ENCODE measurements around the gene ADAMTS8. TPM values are rescaled to one million over a fixed set of nuclear protein-coding genes. Genes with fewer than 3 reads are reported as not detected.
A peak's percentile ranks its signal among the peaks of the same experiment; 100 is the strongest.

ADAMTS8 gene
- total RNA-seq, 1 experiment from 2014 or later, result not detected

GRCh38 chr11:130370845-130371590 is 57.4 kb downstream of the ADAMTS8 start:
- H3F3A ChIP-seq (ENCODE audit: low read length, unreplicated experiment), result no peaks in the 10 kb centered on the region
- no peaks in the 10 kb centered on the region for H3K4me1 ChIP-seq (ENCODE audit: insufficient read depth, low read length)
- no peak for TF ChIP-seq EZH2phosphoT487 (IDR thresholded peaks at IDR 0.05; ENCODE audit: borderline replicate concordance, low read length)
- peak; percentile 58 for TF ChIP-seq CTCF (conservative IDR thresholded peaks at IDR 0.05; ENCODE audit: low read depth, low read length)
- no peak for TF ChIP-seq EZH2 (IDR thresholded peaks at IDR 0.05; ENCODE audit: low read length, unreplicated experiment)
- ChIA-PET CTCF (interaction anchor here (0.6 to 0.8 kb wide), 3 partner anchors 158 to 239 kb away, joined by 3 read pairs; no protein-coding TSS in a partner anchor), POLR2A (ENCODE audit: unreplicated experiment) (interaction anchor here (0.5 kb wide), 1 partner anchor 60 kb away, joined by 3 read pairs; no protein-coding TSS in a partner anchor)
- peaks cover 34% of the 10 kb centered on the region for H3K27me3 ChIP-seq (ENCODE audit: low read length)
- DNase-seq (peak; percentile 39), ATAC-seq (peak; percentile 51)
- H3K9ac ChIP-seq (ENCODE audit: low read length), result no peak overlapping the region
- no peaks in the 10 kb centered on the region for H3K9me2 ChIP-seq (replicated peaks; ENCODE audit: low read length)
- no peak overlapping the region for H3K27ac ChIP-seq (ENCODE audit: low read length)
- H4K20me1 ChIP-seq (ENCODE audit: low read length), result no peaks in the 10 kb centered on the region
- intact Hi-C loops (cut with micrococcal nuclease), result loop anchor here (1.0 kb wide), 1 partner anchor 158 kb away; no protein-coding TSS in a partner anchor
- no peak overlapping the region for H2AFZ ChIP-seq (ENCODE audit: low read length)
- BruUV-seq (replicated peaks), result no TSS peak
- no peaks in the 10 kb centered on the region for H3K36me3 ChIP-seq (ENCODE audit: low read depth, low read length)
- H3K9me3 ChIP-seq (ENCODE audit: low read length), result no peaks in the 10 kb centered on the region
- H3K4me3 ChIP-seq (ENCODE audit: low read length), result no peak overlapping the region
- no peaks in the 10 kb centered on the region for H3K79me2 ChIP-seq (ENCODE audit: low read length)
- no peak overlapping the region for H3K4me2 ChIP-seq (ENCODE audit: low read length)

DNA sequence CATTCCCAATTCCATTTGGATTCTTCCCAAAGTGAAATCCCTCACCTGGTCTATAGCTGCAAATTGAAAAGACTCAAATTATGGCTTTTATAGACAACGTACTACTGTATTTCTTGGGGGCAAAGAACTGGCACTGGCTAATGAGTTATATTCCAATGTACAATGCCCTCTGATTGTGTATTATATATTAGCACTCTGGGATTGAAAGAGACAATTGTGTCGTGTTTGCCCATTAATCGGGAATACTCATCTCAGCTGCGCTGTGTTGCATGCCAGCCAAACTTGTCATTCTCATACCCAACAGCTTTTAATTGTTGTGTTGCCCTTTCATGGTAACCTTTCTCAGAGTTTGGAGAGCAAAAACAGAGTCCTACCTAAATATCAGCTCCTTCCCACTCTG is 58.7 kb downstream of the ADAMTS8 start:
- intact Hi-C loops (cut with micrococcal nuclease), result no loop called here
- POLR2A ChIA-PET (ENCODE audit: unreplicated experiment), result no interaction called here
- no peaks in the 10 kb centered on the region for H3F3A ChIP-seq (ENCODE audit: low read length, unreplicated experiment)

More for the DNA sequence above, 58.7 kb downstream of the ADAMTS8 start:
- no peaks in the 10 kb centered on the region for H3K4me1 ChIP-seq (ENCODE audit: insufficient read depth, low read length)
- no peaks in the 10 kb centered on the region for H3K79me2 ChIP-seq (ENCODE audit: low read length)
- no TSS peak for BruUV-seq (replicated peaks)
- no peak overlapping the region for H3K4me2 ChIP-seq (ENCODE audit: low read length)
- no peaks in the 10 kb centered on the region for H3K9me3 ChIP-seq (ENCODE audit: low read length)
- CTCF ChIA-PET, result no interaction called here
- TF ChIP-seq CTCF (conservative IDR thresholded peaks at IDR 0.05; ENCODE audit: low read depth, low read length) (no peak), EZH2 (IDR thresholded peaks at IDR 0.05; ENCODE audit: low read length, unreplicated experiment) (no peak), EZH2phosphoT487 (IDR thresholded peaks at IDR 0.05; ENCODE audit: borderline replicate concordance, low read length) (no peak)
- no peak overlapping the region for H3K27ac ChIP-seq (ENCODE audit: low read length)
- no peaks in the 10 kb centered on the region for H3K9me2 ChIP-seq (replicated peaks; ENCODE audit: low read length)
- H2AFZ ChIP-seq (ENCODE audit: low read length), result no peak overlapping the region
- H3K4me3 ChIP-seq (ENCODE audit: low read length), result no peak overlapping the region
- no peak overlapping the region for H3K9ac ChIP-seq (ENCODE audit: low read length)
- H3K27me3 ChIP-seq (ENCODE audit: low read length), result peaks cover 34% of the 10 kb centered on the region
- no peak for DNase-seq
- ATAC-seq, result no peak
- H4K20me1 ChIP-seq (ENCODE audit: low read length), result no peaks in the 10 kb centered on the region
- no peaks in the 10 kb centered on the region for H3K36me3 ChIP-seq (ENCODE audit: low read depth, low read length)

All from PC-3 (cell line).